ENCODE results near the gene LRP4. TPM values are rescaled to one million over a fixed set of nuclear protein-coding genes. Genes with fewer than 3 reads are reported as not detected.

Gene LRP4
- total and polyA plus RNA-seq, 2 of the 8 experiments (the other 6 are each of a cell fraction or from before 2014, with no cell fraction given): 5.4 to 22.1 TPM

DNA sequence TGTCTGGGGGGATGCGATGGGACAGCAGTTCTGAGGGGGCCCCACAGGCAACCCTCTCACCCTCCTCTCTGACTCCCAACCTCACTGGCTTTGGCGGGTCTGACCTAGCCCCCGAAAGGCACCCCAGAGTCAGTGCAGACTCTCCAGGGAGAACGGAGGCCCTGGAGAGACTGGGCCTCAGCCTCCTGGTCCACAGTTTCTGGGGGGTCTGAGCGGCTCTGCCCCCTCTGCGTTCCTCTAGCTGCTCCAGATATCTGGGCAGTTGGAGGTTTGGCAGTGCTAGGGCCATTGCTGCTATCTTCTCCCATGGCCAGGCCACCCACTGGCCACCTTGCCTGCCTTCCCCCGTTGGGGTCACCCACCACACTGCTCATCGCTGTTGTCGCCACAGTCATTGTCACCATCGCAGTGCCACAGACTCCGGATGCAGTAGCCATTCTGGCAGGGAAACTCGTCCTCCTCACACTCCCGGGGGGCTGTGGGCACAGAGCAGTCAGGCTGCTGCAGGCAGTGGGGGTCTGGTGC lies 18.8 kb downstream of the LRP4 start:
- H2BK20ac ChIP-seq (ENCODE audit: low read length): no peak overlapping the region
- TF ChIP-seq BACH1 (IDR thresholded peaks at IDR 0.05; ENCODE audit: low read length): no peak
- no peak for TF ChIP-seq TEAD4 (IDR thresholded peaks at IDR 0.05; ENCODE audit: low read depth, low read length)
- no peak overlapping the region for H3K14ac ChIP-seq (ENCODE audit: insufficient read length)
- H4K5ac ChIP-seq (ENCODE audit: insufficient read length, low read depth, low read length): no peak overlapping the region
- WGBS, 2 experiments (ENCODE audit: extremely low coverage in 1 of 2, insufficient coverage in 1 of 2, insufficient read length in 1 of 2, insufficient replicate concordance in 2 of 2, low coverage in 1 of 2, low lambda C conversion rate in 2 of 2, missing lambda C conversion rate in 1 of 2): 91% methylated on average over 13 of the region's 13 CpGs; no CpG with 5 or more reads in 1 of the 2 experiments
- H3K4me2 ChIP-seq (ENCODE audit: insufficient read depth in 1 of 2, low read depth in 2 of 2, low read length in 2 of 2): no peak overlapping the region
- H2BK120ac ChIP-seq (replicated peaks; ENCODE audit: low read depth, low read length): no peak overlapping the region
- 0 out of 2 replicates have a peak, but pooled peaks cover 3% of the 10 kb centered on the region for H3K79me1 ChIP-seq (ENCODE audit: low read depth, low read length)
- no peaks in the 10 kb centered on the region for H3K79me2 ChIP-seq (ENCODE audit: control insufficient read depth in 1 of 2, insufficient read depth in 2 of 2, low read length in 2 of 2)
- no peak for FAIRE-seq
- H3K23ac ChIP-seq (ENCODE audit: insufficient read length): no peak overlapping the region
- H2AFZ ChIP-seq (ENCODE audit: low read length): no peak overlapping the region
- ChIA-PET CTCF (ENCODE audit: partially characterized antibody) (interaction anchor here (0.6 to 7.5 kb wide), 7 partner anchors 10 to 261 kb away, joined by 3 to 44 read pairs (median 5); no protein-coding TSS in a partner anchor), POLR2A (ENCODE audit: partially characterized antibody) (interaction anchor here (1.5 kb wide), 1 partner anchor 35 kb away, joined by 3 read pairs; no protein-coding TSS in a partner anchor)
- no peak overlapping the region for H3K27ac ChIP-seq (ENCODE audit: low read depth, low read length)
- H2BK15ac ChIP-seq (ENCODE audit: low read length): no peak overlapping the region
- H4K8ac ChIP-seq (ENCODE audit: extremely low read depth, insufficient read depth, low read length): no peak overlapping the region
- H3K4me1 ChIP-seq (replicated peaks in 1 of 4; ENCODE audit: control insufficient read depth in 3 of 4, insufficient read depth in 4 of 4, low read length in 3 of 4): peaks cover 4 to 11% (median 9%) of the 10 kb centered on the region in 4 experiments
- peaks cover 4 to 8% of the 10 kb centered on the region in 2 experiments; a peak in 2 of 4 replicates for H3K9me3 ChIP-seq (ENCODE audit: insufficient read depth in 2 of 2, low read depth in 1 of 2, low read length in 1 of 2)
- H3K18ac ChIP-seq (ENCODE audit: extremely low read depth, low read length): no peak overlapping the region
- no peak for DNase-seq (ENCODE audit: low read depth in 1 of 2, low spot score in 2 of 2)
- H3K4ac ChIP-seq (replicated peaks; ENCODE audit: insufficient read length, low read depth, low read length): no peak overlapping the region
- H4K20me1 ChIP-seq (replicated peaks in 1 of 2; ENCODE audit: control insufficient read depth in 1 of 2, insufficient read depth in 2 of 2, low read length in 2 of 2): peaks cover 0 to 4% of the 10 kb centered on the region in 2 experiments
- H3K27me3 ChIP-seq (replicated peaks in 1 of 4; ENCODE audit: control insufficient read depth in 3 of 4, extremely low read depth in 1 of 4, insufficient read depth in 3 of 4, low read length in 3 of 4): no peaks in the 10 kb centered on the region
- no peaks in the 10 kb centered on the region for H3K23me2 ChIP-seq (ENCODE audit: low read depth, low read length)
- H2AK5ac ChIP-seq (ENCODE audit: low read depth, low read length): no peak overlapping the region
- H3K36me3 ChIP-seq (ENCODE audit: control insufficient read depth in 2 of 4, insufficient read depth in 4 of 4, low read length in 3 of 4): peaks cover 2 to 17% (median 13%) of the 10 kb centered on the region in 4 experiments; a peak in 6 of 8 replicates
- H2BK12ac ChIP-seq (ENCODE audit: low read depth, low read length): no peak overlapping the region
- H3K56ac ChIP-seq (replicated peaks; ENCODE audit: insufficient read length, low read depth, low read length): no peak overlapping the region
- no peak overlapping the region for H3K9ac ChIP-seq (replicated peaks in 1 of 4; ENCODE audit: extremely low read depth in 1 of 4, low read depth in 3 of 4, low read length in 3 of 4)
- no peak overlapping the region for H3K4me3 ChIP-seq (ENCODE audit: extremely low read depth in 1 of 4, insufficient read depth in 2 of 4, low read depth in 3 of 4, low read length in 4 of 4)
- H2BK5ac ChIP-seq (ENCODE audit: low read depth, low read length): no peak overlapping the region; the same call in 1 of the 2 replicates
- H4K91ac ChIP-seq (replicated peaks; ENCODE audit: insufficient read length, low read length): peak overlapping the region; percentile 64
